Thoracic aorta (tissue), 2 donors: ENCODE data around the gene TAPT1. TPM values are rescaled to one million over a fixed set of nuclear protein-coding genes. Genes with fewer than 3 reads are reported as not detected.

ENCODE experiments used
- ATAC-seq: fragments of 150-250 bp; one replicate; pipeline ENCODE4 v1.8.0; 2017; ENCODE audit warnings: low read depth; ENCODE audit not compliant: insufficient number of reproducible peaks, low FRiP score
- DNase-seq: peaks from one replicate; pipeline ENCODE4 v3.0.0-alpha.2; 2020; ENCODE audit warnings: low spot score
- H3K27ac ChIP-seq, 2 donors: fragments of 200-600 bp; sonication (generic); 1 replicate in 1 of 2; 2 replicates in 1 of 2; pipeline ENCODE4 v1.5.1; 2016; ENCODE audit warnings: mild to moderate bottlenecking in 2 of 2, moderate library complexity in 2 of 2
- H3K27me3 ChIP-seq: fragments of 200-600 bp; sonication (generic); replicated peaks from 2 replicates; pipeline ENCODE4 v1.6.0; 2016; ENCODE audit warnings: mild to moderate bottlenecking; ENCODE audit not compliant: insufficient read depth
- H3K36me3 ChIP-seq: fragments of 200-600 bp; sonication (generic); one replicate; pipeline ENCODE4 v1.5.1; 2016
- H3K4me1 ChIP-seq, 2 donors: fragments of 200-600 bp; sonication (generic); 1 replicate in 1 of 2; 2 replicates in 1 of 2; pipeline versions ENCODE4 v1.5.1 to v1.6.0; 2016; ENCODE audit warnings: low read depth in 2 of 2, mild to moderate bottlenecking in 1 of 2; ENCODE audit not compliant: control insufficient read depth in 1 of 2
- H3K4me3 ChIP-seq: fragments of 200-600 bp; sonication (generic); 2 replicates; pipeline ENCODE4 v1.5.1; 2016; ENCODE audit warnings: mild to moderate bottlenecking
- H3K9me3 ChIP-seq: fragments of 200-600 bp; sonication (generic); 2 replicates; pipeline ENCODE4 v1.5.1; 2016
- CTCF ChIP-seq: fragments of 200-600 bp; sonication (generic); IDR thresholded peaks from one replicate; pipeline ENCODE4 v1.5.1; 2019; ENCODE audit warnings: antibody characterized with exemption
- total RNA-seq, 2 donors: library from RNA; depleted of rRNA; stranded (reverse); fragments of >200 nt; gene quantifications; one replicate each; pipeline versions ENCODE4 v1.1.0 to v1.2.3, GENCODE V29; 2016

TAPT1 gene
- total RNA-seq, 2 donors from 2014 or later, result 34.4 to 36.0 TPM

DNA sequence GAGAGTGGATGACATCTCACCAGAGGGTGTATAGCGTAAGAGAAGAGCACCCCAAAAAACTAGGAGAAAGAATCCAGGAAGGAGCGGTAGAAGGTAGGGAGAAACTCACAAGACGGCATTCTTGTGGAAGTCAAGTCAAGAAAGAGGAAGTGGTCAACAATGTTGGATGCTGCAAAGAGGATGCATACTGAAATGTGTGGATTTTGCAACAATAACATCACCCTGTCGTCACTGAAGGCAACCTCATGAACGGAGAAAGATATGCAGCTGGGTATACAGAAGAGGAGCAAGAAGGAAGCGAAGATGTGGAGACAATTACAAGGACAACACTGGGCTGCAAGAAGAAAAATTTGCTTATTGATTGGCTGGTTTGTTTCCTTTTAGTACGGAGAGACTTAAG lies 11.4 kb upstream of the TAPT1 start:
- DNase-seq, result no peak
- H3K27me3 ChIP-seq, result no peaks in the 10 kb centered on the region
- H3K27ac ChIP-seq, result no peak overlapping the region
- H3K36me3 ChIP-seq, result no peaks in the 10 kb centered on the region
- H3K4me3 ChIP-seq, result no peak overlapping the region
- H3K4me1 ChIP-seq, result no peaks in the 10 kb centered on the region
- no peaks in the 10 kb centered on the region for H3K9me3 ChIP-seq
- no peak for ATAC-seq
- TF ChIP-seq CTCF, result no peak

- ATAC-seq, result no peak
- TF ChIP-seq CTCF, result no peak
Measured at GRCh38 chr4:16236402-16237023, 10.2 kb upstream of the TAPT1 start.

GRCh38 chr4:16235209-16235608 lies 8.9 kb upstream of the TAPT1 start:
- Histone ChIP-seq H3K36me3 (no peaks in the 10 kb centered on the region), H3K9me3 (no peaks in the 10 kb centered on the region), H3K4me1 (peaks cover 6 to 22% of the 10 kb centered on the region in 2 donors), H3K27me3 (no peaks in the 10 kb centered on the region), H3K4me3 (no peak overlapping the region), H3K27ac (no peak overlapping the region)
- no peak for TF ChIP-seq CTCF
- no peak for DNase-seq
- ATAC-seq, result no peak

More at GRCh38 chr4:16236402-16237023, 10.2 kb upstream of the TAPT1 start:
- no peaks in the 10 kb centered on the region for H3K27me3 ChIP-seq
- no peak for DNase-seq
- H3K9me3 ChIP-seq, result no peaks in the 10 kb centered on the region
- no peaks in the 10 kb centered on the region for H3K36me3 ChIP-seq
- H3K27ac ChIP-seq, result no peak overlapping the region
- H3K4me1 ChIP-seq, result peaks cover 0 to 9% of the 10 kb centered on the region in 2 donors
- H3K4me3 ChIP-seq, result no peak overlapping the region

- no peak for DNase-seq
- no peaks in the 10 kb centered on the region for H3K9me3 ChIP-seq
- no peaks in the 10 kb centered on the region for H3K27me3 ChIP-seq
- H3K4me1 ChIP-seq, result peaks cover 6 to 30% of the 10 kb centered on the region in 2 donors
- H3K36me3 ChIP-seq, result no peaks in the 10 kb centered on the region
- TF ChIP-seq CTCF, result no peak
- H3K4me3 ChIP-seq, result no peak overlapping the region
- H3K27ac ChIP-seq, result no peak overlapping the region
- ATAC-seq, result no peak
Measured at GRCh38 chr4:16233569-16234177, 7.4 kb upstream of the TAPT1 start.

- H3K27me3 ChIP-seq, result no peaks in the 10 kb centered on the region
- H3K9me3 ChIP-seq, result no peaks in the 10 kb centered on the region
- DNase-seq (no peak), ATAC-seq (no peak)
- H3K4me3 ChIP-seq, result peak overlapping the region; percentile 39
- peaks cover 6 to 38% of the 10 kb centered on the region in 2 donors for H3K4me1 ChIP-seq
- H3K27ac ChIP-seq, result no peak overlapping the region
- no peaks in the 10 kb centered on the region for H3K36me3 ChIP-seq
- no peak for TF ChIP-seq CTCF
Measured at GRCh38 chr4:16231570-16232245, 5.4 kb upstream of the TAPT1 start.
